ENCODE results near the gene THAP3. TPM values are rescaled to one million over a fixed set of nuclear protein-coding genes. Genes with fewer than 3 reads are reported as not detected.

The THAP3 gene
- total and polyA plus RNA-seq, 9 of the 15 experiments (the other 6 are each of a cell fraction or from before 2014, with no cell fraction given): 1.9 to 31.2 (median 18.2) TPM

DNA sequence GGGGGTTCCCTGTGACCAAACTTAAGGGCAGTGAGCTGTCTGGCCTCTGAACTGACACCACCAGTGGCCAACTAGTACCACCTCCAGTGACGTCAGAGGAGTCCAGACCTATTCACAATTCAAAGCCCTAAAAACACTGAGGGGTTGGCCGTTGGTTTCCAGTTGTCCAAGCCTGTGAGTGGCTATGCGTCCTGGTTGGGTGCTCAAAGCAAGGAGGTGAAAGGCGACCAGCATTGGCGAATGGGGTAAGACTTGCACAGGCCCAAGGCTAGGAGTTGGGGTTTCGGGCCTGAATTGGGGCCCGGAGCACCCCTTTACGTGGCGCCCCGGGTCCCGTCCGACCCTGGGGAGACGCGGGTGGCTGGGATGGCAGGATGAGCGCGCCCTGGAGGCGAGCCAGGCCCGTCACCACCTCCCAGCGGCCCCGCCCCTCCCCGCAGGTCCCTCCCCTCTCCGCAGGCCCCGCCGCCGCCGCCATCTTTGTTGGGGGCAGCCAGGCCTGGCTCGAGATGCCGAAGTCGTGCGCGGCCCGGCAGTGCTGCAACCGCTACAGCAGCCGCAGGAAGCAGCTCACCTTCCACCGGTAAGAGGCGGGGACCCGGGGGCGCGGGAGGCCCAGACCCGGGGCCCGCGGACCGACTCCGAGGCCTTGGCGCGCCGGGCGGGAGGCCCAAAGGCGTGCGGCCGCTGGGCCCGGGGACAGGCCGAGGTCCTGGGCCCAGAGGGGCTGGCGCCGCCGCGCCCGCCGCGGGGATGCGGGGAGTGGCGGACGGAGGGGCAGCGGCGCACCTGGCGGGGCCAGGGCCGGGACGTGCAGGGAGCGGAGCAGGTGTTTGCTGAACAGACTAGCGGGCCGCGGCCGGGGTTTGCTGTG is at the start of gene THAP3 (continued):
- TF ChIP-seq NCOA1 (IDR thresholded peaks at IDR 0.05; ENCODE audit: low read depth) (0 out of 2 replicates have a peak, but pooled peaks have one; percentile 22), ARNT (IDR thresholded peaks at IDR 0.05) (no peak), FOXK2 (conservative IDR thresholded peaks at IDR 0.05 in 1 of 2, IDR thresholded peaks at IDR 0.05 in 1 of 2; ENCODE audit: low read depth in 2 of 2) (no peak), SMARCA4 (IDR thresholded peaks at IDR 0.05) (0 out of 2 replicates have a peak, but pooled peaks have one; percentile 30), BMI1 (IDR thresholded peaks at IDR 0.05; ENCODE audit: low read length) (no peak), COPS2 (conservative IDR thresholded peaks at IDR 0.05) (no peak), CBX5 (IDR thresholded peaks at IDR 0.05; ENCODE audit: borderline replicate concordance, low read depth) (0 out of 2 replicates have a peak, but pooled peaks have one; percentile 21), HMG20A (CRISPR knock-in tag; conservative IDR thresholded peaks at IDR 0.05) (no peak), MXI1 (IDR thresholded peaks at IDR 0.05; ENCODE audit: low read depth, low read length) (0 out of 2 replicates have a peak, but pooled peaks have one; percentile 1), FIP1L1 (IDR thresholded peaks at IDR 0.05; ENCODE audit: low read depth, low read length, poor library complexity, severe bottlenecking) (peak; percentile 73), ZNF197 (CRISPR knock-in tag; IDR thresholded peaks at IDR 0.05; ENCODE audit: low read depth) (no peak), IRF2 (CRISPR knock-in tag; IDR thresholded peaks at IDR 0.05) (no peak; the same call in 1 of the 2 replicates), TBP (optimal IDR thresholded peaks at IDR 0.05; ENCODE audit: low read depth, low read length) (no peak), ZNF253 (CRISPR knock-in tag; conservative IDR thresholded peaks at IDR 0.05) (no peak), POLR2H (tag; IDR thresholded peaks at IDR 0.05; ENCODE audit: low read depth) (no peak), ELF2 (CRISPR knock-in tag; IDR thresholded peaks at IDR 0.05) (no peak)
- TF ChIP-seq, protein P1, sequence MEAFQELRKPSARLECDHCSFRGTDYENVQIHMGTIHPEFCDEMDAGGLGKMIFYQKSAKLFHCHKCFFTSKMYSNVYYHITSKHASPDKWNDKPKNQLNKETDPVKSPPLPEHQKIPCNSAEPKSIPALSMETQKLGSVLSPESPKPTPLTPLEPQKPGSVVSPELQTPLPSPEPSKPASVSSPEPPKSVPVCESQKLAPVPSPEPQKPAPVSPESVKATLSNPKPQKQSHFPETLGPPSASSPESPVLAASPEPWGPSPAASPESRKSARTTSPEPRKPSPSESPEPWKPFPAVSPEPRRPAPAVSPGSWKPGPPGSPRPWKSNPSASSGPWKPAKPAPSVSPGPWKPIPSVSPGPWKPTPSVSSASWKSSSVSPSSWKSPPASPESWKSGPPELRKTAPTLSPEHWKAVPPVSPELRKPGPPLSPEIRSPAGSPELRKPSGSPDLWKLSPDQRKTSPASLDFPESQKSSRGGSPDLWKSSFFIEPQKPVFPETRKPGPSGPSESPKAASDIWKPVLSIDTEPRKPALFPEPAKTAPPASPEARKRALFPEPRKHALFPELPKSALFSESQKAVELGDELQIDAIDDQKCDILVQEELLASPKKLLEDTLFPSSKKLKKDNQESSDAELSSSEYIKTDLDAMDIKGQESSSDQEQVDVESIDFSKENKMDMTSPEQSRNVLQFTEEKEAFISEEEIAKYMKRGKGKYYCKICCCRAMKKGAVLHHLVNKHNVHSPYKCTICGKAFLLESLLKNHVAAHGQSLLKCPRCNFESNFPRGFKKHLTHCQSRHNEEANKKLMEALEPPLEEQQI (IDR thresholded peaks at IDR 0.05): no peak
- TF ChIP-seq, protein P2, sequence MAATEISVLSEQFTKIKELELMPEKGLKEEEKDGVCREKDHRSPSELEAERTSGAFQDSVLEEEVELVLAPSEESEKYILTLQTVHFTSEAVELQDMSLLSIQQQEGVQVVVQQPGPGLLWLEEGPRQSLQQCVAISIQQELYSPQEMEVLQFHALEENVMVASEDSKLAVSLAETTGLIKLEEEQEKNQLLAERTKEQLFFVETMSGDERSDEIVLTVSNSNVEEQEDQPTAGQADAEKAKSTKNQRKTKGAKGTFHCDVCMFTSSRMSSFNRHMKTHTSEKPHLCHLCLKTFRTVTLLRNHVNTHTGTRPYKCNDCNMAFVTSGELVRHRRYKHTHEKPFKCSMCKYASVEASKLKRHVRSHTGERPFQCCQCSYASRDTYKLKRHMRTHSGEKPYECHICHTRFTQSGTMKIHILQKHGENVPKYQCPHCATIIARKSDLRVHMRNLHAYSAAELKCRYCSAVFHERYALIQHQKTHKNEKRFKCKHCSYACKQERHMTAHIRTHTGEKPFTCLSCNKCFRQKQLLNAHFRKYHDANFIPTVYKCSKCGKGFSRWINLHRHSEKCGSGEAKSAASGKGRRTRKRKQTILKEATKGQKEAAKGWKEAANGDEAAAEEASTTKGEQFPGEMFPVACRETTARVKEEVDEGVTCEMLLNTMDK (IDR thresholded peaks at IDR 0.05; ENCODE audit: borderline replicate concordance, insufficient read depth, low read depth, low read length, poor library complexity, severe bottlenecking): peak; percentile 23
- TF ChIP-seq, protein P3, sequence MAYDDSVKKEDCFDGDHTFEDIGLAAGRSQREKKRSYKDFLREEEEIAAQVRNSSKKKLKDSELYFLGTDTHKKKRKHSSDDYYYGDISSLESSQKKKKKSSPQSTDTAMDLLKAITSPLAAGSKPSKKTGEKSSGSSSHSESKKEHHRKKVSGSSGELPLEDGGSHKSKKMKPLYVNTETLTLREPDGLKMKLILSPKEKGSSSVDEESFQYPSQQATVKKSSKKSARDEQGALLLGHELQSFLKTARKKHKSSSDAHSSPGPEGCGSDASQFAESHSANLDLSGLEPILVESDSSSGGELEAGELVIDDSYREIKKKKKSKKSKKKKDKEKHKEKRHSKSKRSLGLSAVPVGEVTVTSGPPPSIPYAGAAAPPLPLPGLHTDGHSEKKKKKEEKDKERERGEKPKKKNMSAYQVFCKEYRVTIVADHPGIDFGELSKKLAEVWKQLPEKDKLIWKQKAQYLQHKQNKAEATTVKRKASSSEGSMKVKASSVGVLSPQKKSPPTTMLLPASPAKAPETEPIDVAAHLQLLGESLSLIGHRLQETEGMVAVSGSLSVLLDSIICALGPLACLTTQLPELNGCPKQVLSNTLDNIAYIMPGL (CRISPR knock-in tag; IDR thresholded peaks at IDR 0.05): 0 out of 2 replicates have a peak, but pooled peaks have one; percentile 41

Data from K562 (cell line).